Right atrium auricular region (tissue), 2 donors: ENCODE measurements around the gene PRKAG2. TPM values are rescaled to one million over a fixed set of nuclear protein-coding genes. Genes with fewer than 3 reads are reported as not detected.

Experiments used
- DNase-seq: peaks from one replicate; pipeline ENCODE4 v3.0.0-alpha.2; 2019; ENCODE audit warnings: low spot score
- H3K27ac ChIP-seq, 2 donors: fragments of 200-600 bp; sonication (generic); 1 replicate in 1 of 2; 2 replicates in 1 of 2; pipeline ENCODE4 v1.5.1; 2016 to 2019
- H3K27me3 ChIP-seq, 2 donors: fragments of 200-600 bp; sonication (generic); one replicate each; pipeline versions ENCODE4 v1.5.1 to v1.6.0; 2017 to 2019
- H3K36me3 ChIP-seq: fragments of 200-600 bp; sonication (generic); one replicate; pipeline ENCODE4 v1.5.1; 2016
- H3K4me1 ChIP-seq, 2 donors: fragments of 200-600 bp; sonication (generic); one replicate each; pipeline versions ENCODE4 v1.5.1 to v1.6.0; 2017 to 2019
- H3K4me3 ChIP-seq, 2 donors: fragments of 200-600 bp; sonication (generic); 1 replicate in 1 of 2; 2 replicates in 1 of 2; pipeline ENCODE4 v1.5.1; 2017 to 2019; ENCODE audit warnings: mild to moderate bottlenecking in 1 of 2, moderate library complexity in 1 of 2
- H3K9me3 ChIP-seq, 2 donors: fragments of 200-600 bp; sonication (generic); one replicate each; pipeline ENCODE4 v1.5.1; 2019
- total RNA-seq, 2 donors: library from RNA; depleted of rRNA; stranded (reverse); fragments of >200 nt; gene quantifications; one replicate each; pipeline ENCODE4 v1.1.0, GENCODE V29; 2016
- TF ChIP-seq, protein P1 (sequence below), 2 donors: fragments of 200-600 bp; sonication (generic); IDR thresholded peaks; one replicate each; pipeline ENCODE4 v1.5.1; 2019; ENCODE audit warnings: antibody characterized with exemption in 2 of 2

PRKAG2 gene
- total RNA-seq, 2 donors from 2014 or later = 133 to 177 TPM

DNA sequence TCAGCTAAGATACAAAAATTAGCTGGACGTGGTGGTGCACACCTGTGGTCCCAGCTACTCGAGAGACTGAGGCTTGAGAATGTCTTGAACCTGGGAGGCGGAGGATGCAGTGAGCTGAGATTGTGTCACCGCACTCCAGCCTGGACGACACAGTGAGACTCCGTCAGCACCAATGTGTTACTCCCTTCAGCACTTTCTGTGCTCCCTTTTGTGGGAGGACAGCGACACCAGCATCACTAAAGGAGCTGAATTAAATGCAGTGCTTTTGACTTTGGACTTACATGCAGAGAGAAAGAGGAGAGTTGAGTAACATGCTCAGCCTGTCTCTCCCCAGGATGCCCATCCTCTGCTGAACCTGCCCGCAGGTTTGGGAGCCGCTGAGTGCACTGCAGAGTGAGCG is 265.0 kb downstream of the PRKAG2 start:
- Histone ChIP-seq H3K9me3 (no peaks in the 10 kb centered on the region), H3K27me3 (no peaks in the 10 kb centered on the region), H3K4me1 (peaks cover 0 to 38% of the 10 kb centered on the region in 2 donors), H3K36me3 (peaks cover 5% of the 10 kb centered on the region), H3K4me3 (no peak overlapping the region), H3K27ac (no peak overlapping the region)
- TF ChIP-seq, protein P1, sequence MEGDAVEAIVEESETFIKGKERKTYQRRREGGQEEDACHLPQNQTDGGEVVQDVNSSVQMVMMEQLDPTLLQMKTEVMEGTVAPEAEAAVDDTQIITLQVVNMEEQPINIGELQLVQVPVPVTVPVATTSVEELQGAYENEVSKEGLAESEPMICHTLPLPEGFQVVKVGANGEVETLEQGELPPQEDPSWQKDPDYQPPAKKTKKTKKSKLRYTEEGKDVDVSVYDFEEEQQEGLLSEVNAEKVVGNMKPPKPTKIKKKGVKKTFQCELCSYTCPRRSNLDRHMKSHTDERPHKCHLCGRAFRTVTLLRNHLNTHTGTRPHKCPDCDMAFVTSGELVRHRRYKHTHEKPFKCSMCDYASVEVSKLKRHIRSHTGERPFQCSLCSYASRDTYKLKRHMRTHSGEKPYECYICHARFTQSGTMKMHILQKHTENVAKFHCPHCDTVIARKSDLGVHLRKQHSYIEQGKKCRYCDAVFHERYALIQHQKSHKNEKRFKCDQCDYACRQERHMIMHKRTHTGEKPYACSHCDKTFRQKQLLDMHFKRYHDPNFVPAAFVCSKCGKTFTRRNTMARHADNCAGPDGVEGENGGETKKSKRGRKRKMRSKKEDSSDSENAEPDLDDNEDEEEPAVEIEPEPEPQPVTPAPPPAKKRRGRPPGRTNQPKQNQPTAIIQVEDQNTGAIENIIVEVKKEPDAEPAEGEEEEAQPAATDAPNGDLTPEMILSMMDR (IDR thresholded peaks at IDR 0.05) = no peak
- DNase-seq = no peak

DNA sequence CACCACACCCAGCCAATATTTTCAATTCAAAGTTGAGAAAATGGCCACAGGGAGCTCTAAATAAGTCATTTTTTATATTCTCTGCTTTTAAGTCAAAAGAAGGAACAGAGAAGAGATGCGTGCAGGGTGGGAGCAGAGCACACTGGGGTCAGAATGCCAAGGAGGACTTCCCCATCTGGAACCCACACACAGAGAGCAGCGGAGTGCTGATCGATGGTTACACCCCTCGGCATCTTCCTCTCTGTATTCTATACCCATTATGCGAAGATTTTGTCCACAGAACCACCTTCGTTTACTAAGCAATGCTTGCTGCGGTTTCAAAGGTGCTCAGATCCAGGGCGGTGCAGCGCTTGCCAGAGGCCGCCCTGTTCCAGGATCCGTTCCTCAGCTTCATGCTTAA is 265.9 kb downstream of the PRKAG2 start:
- H3K4me1 ChIP-seq = peaks cover 0 to 30% of the 10 kb centered on the region in 2 donors

DNA sequence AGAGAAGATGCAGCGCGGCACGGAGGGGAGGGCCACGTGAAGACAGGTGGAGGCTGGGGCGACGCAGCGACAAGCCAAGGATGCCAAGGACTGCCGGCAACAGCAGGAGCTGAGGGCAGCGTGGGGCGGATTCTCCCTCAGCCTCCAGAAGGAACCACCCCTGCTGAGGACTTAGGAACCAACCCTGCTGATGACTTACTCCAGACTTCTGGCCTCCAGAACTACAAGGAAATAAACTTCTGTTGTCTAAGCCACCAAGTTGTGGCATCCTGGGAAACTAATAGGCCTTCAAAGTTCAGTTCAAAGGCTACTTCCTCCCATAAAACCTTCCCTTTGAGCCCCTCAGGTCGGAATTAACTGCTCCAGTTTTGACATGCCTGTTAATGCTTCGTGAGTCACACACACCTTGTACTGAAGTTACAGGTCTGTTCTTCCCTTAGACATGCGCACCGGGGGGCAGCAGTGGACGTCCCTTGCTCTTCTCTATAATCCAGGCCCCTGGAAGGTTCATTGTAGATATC is 268.8 kb downstream of the PRKAG2 start:
- Histone ChIP-seq H3K4me3 (no peak overlapping the region), H3K36me3 (peaks cover 17% of the 10 kb centered on the region), H3K27ac (peak overlapping the region; percentile 35 to 50), H3K4me1 (peaks cover 0 to 24% of the 10 kb centered on the region in 2 donors), H3K9me3 (no peaks in the 10 kb centered on the region), H3K27me3 (no peaks in the 10 kb centered on the region)
- DNase-seq = no peak
- TF ChIP-seq, protein P1 (IDR thresholded peaks at IDR 0.05) = no peak

More for the DNA sequence above, 265.9 kb downstream of the PRKAG2 start:
- H3K4me3 ChIP-seq = no peak overlapping the region
- H3K27me3 ChIP-seq = no peaks in the 10 kb centered on the region
- peaks cover 5% of the 10 kb centered on the region for H3K36me3 ChIP-seq
- no peak for DNase-seq
- H3K27ac ChIP-seq = no peak overlapping the region
- TF ChIP-seq, protein P1 (IDR thresholded peaks at IDR 0.05) = no peak
- H3K9me3 ChIP-seq = no peaks in the 10 kb centered on the region

DNA sequence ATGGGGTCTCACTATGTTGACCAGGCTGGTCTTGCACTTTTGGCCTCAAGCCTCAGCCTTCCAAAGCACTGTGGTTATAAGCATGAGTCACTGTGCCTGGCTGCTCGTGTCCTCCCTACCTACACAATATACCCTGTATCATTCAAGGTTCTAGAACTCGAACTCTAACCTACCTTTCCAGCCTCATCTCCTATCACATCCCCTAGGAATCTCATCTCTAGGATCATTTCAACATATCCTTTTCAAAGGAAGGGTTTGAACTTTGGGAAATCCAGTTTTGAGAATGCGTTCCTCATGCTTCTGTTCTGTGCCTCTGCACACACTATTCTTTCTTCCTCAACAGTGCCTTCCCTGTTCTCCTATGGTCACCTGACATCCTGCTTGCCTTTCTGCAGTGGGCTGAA is 269.4 kb downstream of the PRKAG2 start:
- DNase-seq = no peak
- Histone ChIP-seq H3K27ac (peak overlapping the region; percentile 35 to 50), H3K4me3 (no peak overlapping the region), H3K9me3 (no peaks in the 10 kb centered on the region), H3K27me3 (no peaks in the 10 kb centered on the region), H3K36me3 (peaks cover 17% of the 10 kb centered on the region), H3K4me1 (peaks cover 0 to 24% of the 10 kb centered on the region in 2 donors)
- TF ChIP-seq, protein P1 (IDR thresholded peaks at IDR 0.05) = no peak

DNA sequence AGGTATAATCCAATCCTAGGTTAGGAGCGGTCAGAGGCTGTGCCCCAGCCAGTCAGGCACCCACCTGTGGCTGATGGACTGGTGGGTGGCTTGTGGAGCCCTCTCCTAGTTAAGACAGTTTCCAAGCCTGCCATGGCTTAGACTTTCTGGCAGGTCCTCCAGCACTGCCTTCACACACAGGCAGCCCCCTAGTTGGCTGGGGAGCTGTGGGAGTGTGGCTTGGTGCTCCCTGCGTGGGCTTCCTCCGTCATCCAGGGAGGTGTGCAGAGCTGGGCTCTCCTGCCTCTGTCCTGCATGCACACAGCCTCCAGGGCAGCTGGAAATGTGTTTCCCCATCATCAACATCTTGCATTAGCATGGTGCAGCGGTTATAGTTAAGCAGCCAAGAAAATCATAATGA is 273.0 kb downstream of the PRKAG2 start:
- no peak overlapping the region for H3K4me3 ChIP-seq
- no peaks in the 10 kb centered on the region for H3K9me3 ChIP-seq
- TF ChIP-seq, protein P1 (IDR thresholded peaks at IDR 0.05) = no peak
- H3K36me3 ChIP-seq = peaks cover 17% of the 10 kb centered on the region
- H3K27ac ChIP-seq = no peak overlapping the region
- peaks cover 0 to 36% of the 10 kb centered on the region in 2 donors for H3K4me1 ChIP-seq
- no peaks in the 10 kb centered on the region for H3K27me3 ChIP-seq
- no peak for DNase-seq
